HFFc6 (cell line): ENCODE measurements around the gene CACTIN. TPM values are rescaled to one million over a fixed set of nuclear protein-coding genes. Genes with fewer than 3 reads are reported as not detected.

Experiments
- DNase-seq: peaks from one replicate; pipeline ENCODE4 v3.0.0-alpha.2; 2018
- H3K27ac Mint-ChIP-seq: 2 replicates; pipeline ENCODE4 v1.8.0; 2020; ENCODE audit warnings: mild to moderate bottlenecking, mixed read lengths
- H3K27me3 Mint-ChIP-seq: 2 replicates; pipeline ENCODE4 v1.8.0; 2021; ENCODE audit warnings: mild to moderate bottlenecking, moderate library complexity, mixed read lengths; ENCODE audit not compliant: insufficient read depth
- H3K36me3 Mint-ChIP-seq: 2 replicates; pipeline ENCODE4 v1.8.0; 2021; ENCODE audit warnings: low read depth, mixed read lengths
- H3K4me1 Mint-ChIP-seq: 2 replicates; pipeline ENCODE4 v1.8.0; 2020; ENCODE audit warnings: low read depth, mixed read lengths
- H3K4me3 Mint-ChIP-seq: 2 replicates; pipeline ENCODE4 v1.8.0; 2020; ENCODE audit warnings: mild to moderate bottlenecking, moderate library complexity, mixed read lengths
- H3K9me3 Mint-ChIP-seq: 2 replicates; pipeline ENCODE4 v1.8.0; 2020; ENCODE audit warnings: mild to moderate bottlenecking, mixed read lengths
- total RNA-seq, 6 experiments: library from RNA; stranded (reverse); fragmentation: NEBNext Ultra II Directional; extraction: Animal tissue kit (Norgen Biotek cat#: 25700); gene quantifications; 2 replicates in 1 of 6; 3 replicates in 5 of 6; pipeline ENCODE4 v1.2.3, GENCODE V29; 2021
- TF ChIP-seq, protein P1 (sequence below): fragments of 200-600 bp; sonication (generic); IDR thresholded peaks from 2 replicates; pipeline ENCODE4 v1.5.0; 2021; ENCODE audit warnings: antibody characterized with exemption, mild to moderate bottlenecking

The CACTIN gene
- total RNA-seq, 6 experiments from 2014 or later = 22.7 to 25.3 (median 24.9) TPM

- Mint-ChIP-seq H3K4me3 (no peak overlapping the region), H3K27ac (no peak overlapping the region), H3K9me3 (no peaks in the 10 kb centered on the region), H3K4me1 (peaks cover 12% of the 10 kb centered on the region), H3K27me3 (peaks cover 2% of the 10 kb centered on the region), H3K36me3 (no peaks in the 10 kb centered on the region)
- no peak for DNase-seq
- TF ChIP-seq, protein P1, sequence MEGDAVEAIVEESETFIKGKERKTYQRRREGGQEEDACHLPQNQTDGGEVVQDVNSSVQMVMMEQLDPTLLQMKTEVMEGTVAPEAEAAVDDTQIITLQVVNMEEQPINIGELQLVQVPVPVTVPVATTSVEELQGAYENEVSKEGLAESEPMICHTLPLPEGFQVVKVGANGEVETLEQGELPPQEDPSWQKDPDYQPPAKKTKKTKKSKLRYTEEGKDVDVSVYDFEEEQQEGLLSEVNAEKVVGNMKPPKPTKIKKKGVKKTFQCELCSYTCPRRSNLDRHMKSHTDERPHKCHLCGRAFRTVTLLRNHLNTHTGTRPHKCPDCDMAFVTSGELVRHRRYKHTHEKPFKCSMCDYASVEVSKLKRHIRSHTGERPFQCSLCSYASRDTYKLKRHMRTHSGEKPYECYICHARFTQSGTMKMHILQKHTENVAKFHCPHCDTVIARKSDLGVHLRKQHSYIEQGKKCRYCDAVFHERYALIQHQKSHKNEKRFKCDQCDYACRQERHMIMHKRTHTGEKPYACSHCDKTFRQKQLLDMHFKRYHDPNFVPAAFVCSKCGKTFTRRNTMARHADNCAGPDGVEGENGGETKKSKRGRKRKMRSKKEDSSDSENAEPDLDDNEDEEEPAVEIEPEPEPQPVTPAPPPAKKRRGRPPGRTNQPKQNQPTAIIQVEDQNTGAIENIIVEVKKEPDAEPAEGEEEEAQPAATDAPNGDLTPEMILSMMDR = no peak
Measured at GRCh38 chr19:3603121-3603811, 23.3 kb downstream of the CACTIN start.

DNA sequence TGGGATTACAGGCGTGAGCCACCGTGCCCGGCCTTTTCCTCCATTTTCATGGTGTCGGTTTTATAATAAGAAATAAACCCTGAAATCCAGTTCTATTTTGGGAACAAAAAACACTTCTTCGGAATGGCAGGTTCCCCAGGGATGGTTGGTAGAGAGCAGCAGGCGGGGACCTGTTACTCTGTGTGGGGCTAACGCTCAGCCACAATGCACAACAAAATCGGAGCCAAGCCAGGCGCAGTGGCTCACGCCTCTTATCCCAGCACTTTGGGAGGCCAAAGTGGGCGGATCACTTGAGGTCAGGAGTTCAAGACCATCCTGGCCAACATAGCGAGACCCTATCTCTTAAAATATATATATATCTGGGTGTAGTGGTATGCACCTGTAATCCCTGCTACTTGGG is 25.6 kb downstream of the CACTIN start:
- DNase-seq = no peak
- TF ChIP-seq, protein P1 = no peak
- Mint-ChIP-seq H3K4me1 (no peaks in the 10 kb centered on the region), H3K4me3 (no peak overlapping the region), H3K9me3 (no peaks in the 10 kb centered on the region), H3K27ac (no peak overlapping the region), H3K36me3 (no peaks in the 10 kb centered on the region), H3K27me3 (no peaks in the 10 kb centered on the region; the same call in none of the 2 replicates)

DNA sequence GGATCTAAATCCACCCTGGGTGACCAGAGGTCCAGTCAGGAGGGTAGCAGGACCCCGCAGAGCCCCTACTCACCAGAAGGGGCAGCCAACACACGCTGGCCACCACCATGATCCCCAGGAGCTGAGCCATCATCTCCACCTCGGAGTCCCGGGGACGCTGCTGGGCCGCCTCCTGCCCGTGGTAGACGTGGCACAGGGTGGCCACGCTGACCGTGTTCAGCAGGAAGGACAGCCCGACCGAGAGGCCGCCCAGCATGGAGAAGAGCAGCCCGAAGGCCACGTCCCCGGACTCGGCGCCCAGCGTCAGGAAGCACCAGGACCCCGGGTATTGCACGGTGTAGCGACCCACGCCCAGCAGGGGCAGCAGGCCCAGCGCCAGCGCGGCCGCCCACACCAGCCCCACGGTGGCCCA is 26.8 kb downstream of the CACTIN start:
- no peak for DNase-seq
- H3K27ac Mint-ChIP-seq = no peak overlapping the region
- no peaks in the 10 kb centered on the region for H3K9me3 Mint-ChIP-seq
- no peak overlapping the region for H3K4me3 Mint-ChIP-seq
- no peaks in the 10 kb centered on the region for H3K4me1 Mint-ChIP-seq
- no peaks in the 10 kb centered on the region for H3K36me3 Mint-ChIP-seq
- TF ChIP-seq, protein P1 = peak; percentile 7; the same call in 1 of the 2 replicates
- H3K27me3 Mint-ChIP-seq = no peaks in the 10 kb centered on the region; the same call in none of the 2 replicates

DNA sequence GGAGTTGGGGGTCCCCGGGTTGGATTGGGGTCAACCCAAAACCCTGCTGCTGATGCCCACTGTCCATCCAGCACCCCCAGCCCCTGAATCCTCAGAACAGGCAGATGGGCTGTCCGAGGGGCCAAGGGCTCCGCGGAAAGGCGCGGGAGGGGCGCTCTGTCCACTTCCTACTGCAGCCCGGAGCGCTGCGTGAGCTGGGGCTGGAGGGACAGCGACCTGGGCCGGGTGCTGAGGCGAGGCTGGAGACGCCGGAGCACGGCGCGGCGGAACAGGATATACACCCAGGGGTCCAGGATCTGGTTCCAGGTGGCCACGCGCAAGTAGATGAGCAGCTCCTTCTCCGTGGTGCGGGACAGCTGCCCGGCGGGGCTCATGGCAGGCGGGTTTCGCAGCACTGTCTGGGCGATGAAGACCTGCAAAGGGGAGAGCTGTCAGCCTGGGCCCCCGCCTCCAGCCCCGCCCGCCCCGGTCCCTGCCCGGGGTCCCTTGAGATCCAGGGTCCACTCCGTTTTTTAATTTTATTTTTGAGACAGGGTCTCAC is 31.0 kb downstream of the CACTIN start:
- TF ChIP-seq, protein P1 = no peak

DNA sequence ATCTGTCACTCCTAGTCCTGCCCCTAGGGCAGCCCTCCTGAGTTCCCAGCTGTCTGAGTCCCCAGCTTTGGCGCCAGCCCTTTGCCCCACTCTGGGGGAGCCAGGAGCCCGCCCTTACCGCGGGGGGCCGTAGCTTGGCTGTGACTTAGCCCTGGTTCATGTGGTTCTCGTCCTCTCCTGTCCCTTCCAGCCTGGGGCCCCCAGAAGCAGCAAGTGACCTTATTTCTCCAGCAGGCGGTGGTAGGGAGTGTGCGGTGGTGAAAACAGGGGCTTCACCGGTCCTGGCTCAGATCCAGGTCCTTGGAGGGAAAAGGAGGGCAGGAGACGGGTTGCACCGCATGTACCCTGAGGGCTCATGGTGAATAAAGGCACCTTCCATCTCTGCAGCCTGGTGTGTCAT is 33.4 kb downstream of the CACTIN start:
- DNase-seq = no peak
- Mint-ChIP-seq H3K27me3 (peaks cover 12% of the 10 kb centered on the region), H3K9me3 (peaks cover 5% of the 10 kb centered on the region; the same call in 1 of the 2 replicates), H3K27ac (no peak overlapping the region), H3K4me3 (no peak overlapping the region), H3K36me3 (no peaks in the 10 kb centered on the region; the same call in 1 of the 2 replicates), H3K4me1 (no peaks in the 10 kb centered on the region)
- TF ChIP-seq, protein P1 = 0 out of 2 replicates have a peak, but pooled peaks have one; percentile 12

More for the DNA sequence above, 31.0 kb downstream of the CACTIN start:
- Mint-ChIP-seq H3K36me3 (no peaks in the 10 kb centered on the region; the same call in 1 of the 2 replicates), H3K9me3 (peaks cover 5% of the 10 kb centered on the region; the same call in 1 of the 2 replicates), H3K27ac (no peak overlapping the region), H3K4me1 (no peaks in the 10 kb centered on the region), H3K27me3 (peaks cover 8% of the 10 kb centered on the region), H3K4me3 (no peak overlapping the region)
- DNase-seq = no peak
